Esophagus (tissue), 2 donors: ENCODE measurements around the gene DSN1. TPM values are rescaled to one million over a fixed set of nuclear protein-coding genes. Genes with fewer than 3 reads are reported as not detected.

Experiments used
- H3K27ac ChIP-seq, 2 donors: one replicate each; pipeline ENCODE4 v1.5.1; 2013; ENCODE audit warnings: low read depth in 2 of 2, mild to moderate bottlenecking in 2 of 2, inconsistent platforms in 1 of 2, low read length in 1 of 2, moderate library complexity in 1 of 2
- H3K27me3 ChIP-seq, 2 donors: one replicate each; pipeline ENCODE4 v1.6.1; 2013; ENCODE audit warnings: low read length in 2 of 2, control low read depth in 1 of 2, mild to moderate bottlenecking in 1 of 2; ENCODE audit not compliant: insufficient read depth in 2 of 2, control insufficient read depth in 1 of 2
- H3K36me3 ChIP-seq, 2 donors: one replicate each; pipeline ENCODE4 v1.6.1; 2013; ENCODE audit warnings: low read length in 1 of 2; ENCODE audit not compliant: control insufficient read depth in 2 of 2, insufficient read depth in 2 of 2
- H3K4me1 ChIP-seq, 2 donors: one replicate each; pipeline ENCODE4 v1.6.1; 2013; ENCODE audit warnings: low read length in 1 of 2; ENCODE audit not compliant: control insufficient read depth in 2 of 2, insufficient read depth in 2 of 2
- H3K4me3 ChIP-seq, 2 donors: one replicate each; pipeline ENCODE4 v1.5.1; 2013; ENCODE audit warnings: low read length in 2 of 2, mild to moderate bottlenecking in 2 of 2, low read depth in 1 of 2, moderate library complexity in 1 of 2
- H3K9me3 ChIP-seq, 2 donors: one replicate each; pipeline ENCODE4 v1.6.1; 2013; ENCODE audit warnings: mild to moderate bottlenecking in 2 of 2, low read depth in 1 of 2, low read length in 1 of 2, moderate library complexity in 1 of 2; ENCODE audit not compliant: control insufficient read depth in 2 of 2, insufficient read depth in 1 of 2
- WGBS, 2 donors: extraction: QIAGEN DNeasy Blood & Tissue Kit; methylation state at CpG; one replicate each; pipeline ENCODE4 v1.1.7; 2013; 5-methylcytosine and 5-hydroxymethylcytosine counted together
- polyA plus RNA-seq, 2 donors: library from polyadenylated mRNA; stranded (reverse); fragments of 200-250 nt; gene quantifications; one replicate each; pipeline ENCODE4 v1.2.3, GENCODE V29; 2013
- donor health status: healthy with polysubstance abuse.
- donor health status: Bipolar disorder and iron deficiency.

Gene DSN1
- polyA plus RNA-seq, 2 donors: 7.6 to 9.4 TPM

DNA sequence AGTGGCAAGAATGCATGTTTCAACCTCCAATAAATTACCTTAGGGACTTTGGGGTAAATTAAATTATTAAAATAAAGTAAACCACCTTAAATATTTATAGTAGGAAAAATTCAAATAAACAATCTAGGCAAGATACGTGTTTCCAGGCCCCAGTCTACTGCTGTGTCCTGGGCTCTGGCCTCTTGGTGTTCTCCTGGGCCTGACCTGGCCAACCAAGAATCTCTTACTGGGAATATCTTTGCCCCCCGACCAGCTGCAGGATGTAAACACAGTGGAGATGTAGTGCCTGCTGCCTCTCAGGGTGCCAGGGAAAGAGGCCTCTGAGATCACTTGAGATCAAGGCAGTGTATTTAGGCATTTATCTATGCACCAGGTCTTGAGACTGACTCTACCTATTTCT lies 11.7 kb upstream of the DSN1 start:
- 71 to 73% methylated on average over 2 of the region's 2 CpGs for WGBS, 2 donors
- H3K4me1 ChIP-seq: no peaks in the 10 kb centered on the region
- no peaks in the 10 kb centered on the region for H3K27me3 ChIP-seq
- H3K36me3 ChIP-seq: peaks cover 3 to 25% of the 10 kb centered on the region in 2 donors
- H3K27ac ChIP-seq: no peak overlapping the region
- no peak overlapping the region for H3K4me3 ChIP-seq
- no peaks in the 10 kb centered on the region for H3K9me3 ChIP-seq

- WGBS, 2 donors: 73 to 80% methylated on average over 9 of the region's 9 CpGs
- Histone ChIP-seq H3K36me3 (peaks cover 3 to 25% of the 10 kb centered on the region in 2 donors), H3K9me3 (no peaks in the 10 kb centered on the region), H3K27me3 (no peaks in the 10 kb centered on the region), H3K4me1 (no peaks in the 10 kb centered on the region), H3K4me3 (no peak overlapping the region), H3K27ac (peak overlapping the region in 1 of 2 donors; percentile 71)
Measured at GRCh38 chr20:36784900-36785299, 11.3 kb upstream of the DSN1 start.

- Histone ChIP-seq H3K27me3 (no peaks in the 10 kb centered on the region), H3K36me3 (peaks cover 3 to 25% of the 10 kb centered on the region in 2 donors), H3K4me1 (no peaks in the 10 kb centered on the region), H3K27ac (no peak overlapping the region), H3K9me3 (no peaks in the 10 kb centered on the region), H3K4me3 (no peak overlapping the region)
- 94 to 95% methylated on average over 7 of the region's 7 CpGs for whole genome bisulfite sequencing, 2 donors
Measured at GRCh38 chr20:36784116-36784515, 10.6 kb upstream of the DSN1 start.

GRCh38 chr20:36779656-36780025 lies 6.1 kb upstream of the DSN1 start:
- no peaks in the 10 kb centered on the region for H3K27me3 ChIP-seq
- H3K4me3 ChIP-seq: no peak overlapping the region
- 74 to 82% methylated on average over 6 of the region's 6 CpGs for WGBS, 2 donors
- H3K27ac ChIP-seq: no peak overlapping the region
- H3K9me3 ChIP-seq: no peaks in the 10 kb centered on the region
- H3K36me3 ChIP-seq: peaks cover 0 to 14% of the 10 kb centered on the region in 2 donors
- H3K4me1 ChIP-seq: no peaks in the 10 kb centered on the region

DNA sequence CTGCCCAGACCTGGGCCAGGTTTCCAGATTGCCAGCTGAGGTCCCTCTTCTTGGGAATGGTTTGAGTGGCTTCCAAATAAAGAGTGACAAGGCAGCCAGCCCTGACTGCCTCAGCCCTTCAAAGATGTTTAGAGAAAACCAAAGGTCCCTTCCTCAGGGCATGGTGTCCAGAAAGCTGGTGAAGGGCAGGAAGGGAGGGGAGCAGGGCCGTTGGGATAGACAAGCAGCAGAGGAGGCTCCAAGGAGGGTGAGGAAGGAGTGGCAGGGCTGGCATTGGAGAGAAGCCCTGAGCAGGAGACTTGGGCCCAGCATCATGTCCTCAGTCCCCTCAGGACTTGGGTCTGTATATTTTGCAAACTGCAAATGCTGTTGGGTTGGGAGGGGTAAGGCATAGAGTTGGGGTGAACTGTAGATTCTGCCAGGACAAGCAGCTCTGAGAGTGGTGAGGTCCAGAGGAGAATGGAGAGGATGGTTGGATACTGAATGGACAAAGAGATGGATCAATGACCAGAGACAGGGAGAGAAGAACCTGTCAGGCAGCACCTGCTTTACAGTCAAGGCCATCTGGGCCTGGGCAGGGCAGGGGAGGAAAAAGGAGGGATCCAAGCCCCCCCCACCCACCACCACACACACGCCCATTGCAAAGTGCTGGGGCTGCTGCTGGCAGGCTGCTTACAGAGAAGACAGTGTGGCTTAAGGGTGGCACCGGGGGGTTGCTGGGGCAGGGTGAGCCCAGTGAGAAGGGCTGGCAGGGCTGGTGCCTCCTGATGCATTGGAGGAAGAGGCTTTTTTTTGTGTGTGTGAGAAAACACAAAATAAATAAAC lies 5.5 kb upstream of the DSN1 start:
- H3K9me3 ChIP-seq: no peaks in the 10 kb centered on the region
- H3K4me1 ChIP-seq: no peaks in the 10 kb centered on the region
- 38 to 60% methylated on average over 3 of the region's 3 CpGs for WGBS, 2 donors
- H3K27me3 ChIP-seq: no peaks in the 10 kb centered on the region
- peaks cover 0 to 8% of the 10 kb centered on the region in 2 donors for H3K36me3 ChIP-seq
- H3K27ac ChIP-seq: no peak overlapping the region
- no peak overlapping the region for H3K4me3 ChIP-seq

GRCh38 chr20:36777576-36777975 lies 4.0 kb upstream of the DSN1 start:
- Histone ChIP-seq H3K27ac (no peak overlapping the region), H3K27me3 (no peaks in the 10 kb centered on the region), H3K9me3 (no peaks in the 10 kb centered on the region), H3K36me3 (no peaks in the 10 kb centered on the region), H3K4me1 (no peaks in the 10 kb centered on the region), H3K4me3 (no peak overlapping the region)
- 64 to 68% methylated on average over 3 of the region's 3 CpGs for WGBS, 2 donors

DNA sequence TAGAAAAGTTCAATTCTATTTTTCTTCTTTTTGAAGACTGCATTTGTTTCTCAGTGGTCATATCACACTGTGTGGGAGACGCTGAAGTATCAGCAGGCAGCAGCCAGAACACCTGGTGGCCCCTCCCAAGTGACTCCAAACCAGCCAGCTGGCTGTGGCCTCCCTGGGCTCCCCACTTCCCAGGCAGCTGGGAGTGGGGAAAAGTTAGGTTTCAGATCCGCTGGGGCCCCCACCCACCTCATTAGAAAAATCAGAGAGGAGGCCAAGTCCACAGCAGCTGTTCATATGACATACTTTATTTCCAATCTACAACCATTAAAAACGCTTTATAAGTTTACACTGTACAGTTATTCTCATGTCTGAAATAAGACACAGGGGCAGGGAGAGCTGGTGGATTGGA lies 3.6 kb upstream of the DSN1 start:
- H3K4me3 ChIP-seq: no peak overlapping the region
- H3K4me1 ChIP-seq: no peaks in the 10 kb centered on the region
- H3K27me3 ChIP-seq: no peaks in the 10 kb centered on the region
- WGBS, 2 donors: 52 to 54% methylated on average over 3 of the region's 3 CpGs
- no peaks in the 10 kb centered on the region for H3K9me3 ChIP-seq
- H3K36me3 ChIP-seq: no peaks in the 10 kb centered on the region
- no peak overlapping the region for H3K27ac ChIP-seq

DNA sequence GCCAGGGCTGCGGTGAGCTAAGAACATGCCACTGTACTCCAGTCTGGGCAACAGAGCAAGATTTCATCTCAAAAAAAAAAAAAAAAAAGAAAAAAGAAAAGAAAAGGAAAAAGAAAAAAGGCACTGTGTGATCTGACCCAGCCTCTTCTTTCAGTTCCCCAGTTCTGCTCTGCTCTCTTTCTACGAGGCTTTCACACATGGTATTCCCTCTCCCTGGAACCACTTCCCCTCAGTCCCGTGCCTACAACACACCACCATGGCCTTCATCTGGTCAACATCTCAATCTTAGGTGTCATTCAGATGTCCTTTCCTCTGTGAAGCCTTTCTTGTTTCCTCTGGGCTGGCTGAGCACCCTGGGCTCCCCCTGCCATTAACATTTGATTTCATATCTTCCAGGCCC lies 2.3 kb upstream of the DSN1 start:
- Histone ChIP-seq H3K27me3 (no peaks in the 10 kb centered on the region), H3K9me3 (no peaks in the 10 kb centered on the region), H3K36me3 (no peaks in the 10 kb centered on the region), H3K27ac (no peak overlapping the region), H3K4me3 (no peak overlapping the region), H3K4me1 (no peaks in the 10 kb centered on the region)
- 79 to 88% methylated on average over 3 of the region's 3 CpGs for WGBS, 2 donors

DNA sequence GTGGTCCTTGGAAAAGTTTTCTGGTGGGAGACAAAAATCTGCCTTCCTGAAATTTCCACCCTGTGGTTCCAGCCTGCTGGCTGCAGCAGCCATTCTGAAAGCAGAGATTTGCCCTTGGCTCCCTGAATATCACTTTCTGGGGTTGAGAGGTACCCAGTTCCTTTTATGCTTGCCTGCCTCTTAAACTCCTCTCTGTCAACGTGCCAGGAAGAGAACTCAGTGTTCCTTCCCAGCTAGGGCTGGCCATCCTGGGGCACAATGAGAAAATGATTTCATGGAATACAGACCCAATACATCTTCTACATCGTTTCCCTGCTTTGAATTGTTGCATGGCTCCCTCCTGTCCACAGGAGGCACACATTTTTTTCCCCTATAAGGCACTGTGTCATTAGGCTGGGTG lies 1.6 kb upstream of the DSN1 start:
- Histone ChIP-seq H3K4me3 (no peak overlapping the region), H3K4me1 (no peaks in the 10 kb centered on the region), H3K9me3 (no peaks in the 10 kb centered on the region), H3K27me3 (no peaks in the 10 kb centered on the region), H3K36me3 (no peaks in the 10 kb centered on the region), H3K27ac (peak overlapping the region; percentile 20 to 53)
- WGBS, 2 donors: 39 to 52% methylated on average over 2 of the region's 2 CpGs

DNA sequence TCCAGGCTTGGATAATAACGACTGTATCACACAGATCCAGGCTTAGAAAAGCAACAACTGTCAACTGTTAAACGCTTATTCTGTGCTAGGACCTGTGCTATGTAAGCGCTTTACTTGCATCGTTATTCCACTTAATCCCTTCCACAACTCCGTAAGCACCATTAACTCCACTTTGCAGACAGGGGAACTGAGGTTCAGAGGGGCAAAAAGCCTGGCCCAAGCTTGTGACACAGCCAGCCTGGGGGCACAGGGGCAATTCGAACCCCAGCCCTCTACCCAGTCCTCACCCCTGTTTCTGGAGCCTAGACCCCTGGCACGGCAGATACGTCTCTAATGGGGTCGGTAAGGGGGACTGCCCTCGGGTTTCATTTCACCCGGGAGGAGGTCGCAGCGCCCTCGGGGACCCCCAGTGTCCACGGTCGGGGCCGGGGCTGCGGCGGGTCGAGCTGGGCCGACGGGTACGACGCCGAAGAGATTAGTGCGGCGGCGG lies 411 bp downstream of the DSN1 start:
- H3K36me3 ChIP-seq: no peaks in the 10 kb centered on the region
- no peaks in the 10 kb centered on the region for H3K27me3 ChIP-seq
- WGBS, 2 donors: 1% methylated on average over 24 to 28 of the region's 28 CpGs
- peak overlapping the region; percentile 69 to 79 for H3K4me3 ChIP-seq
- peak overlapping the region; percentile 80 to 96 for H3K27ac ChIP-seq
- no peaks in the 10 kb centered on the region for H3K9me3 ChIP-seq
- H3K4me1 ChIP-seq: no peaks in the 10 kb centered on the region
